Skin epidermis (tissue), 12 donors: ENCODE data around the gene PPFIBP2.

Experiments used
- H3K27ac ChIP-seq, 21 experiments: fragments of 200-600 bp; sonication (generic) in 11 of 21; one replicate each; pipeline ENCODE4 v1.5.0; 2020; ENCODE audit warnings: mild to moderate bottlenecking in 3 of 21, inconsistent platforms in 2 of 21, moderate library complexity in 2 of 21
- H3K4me3 ChIP-seq, 7 experiments: fragments of 200-600 bp; sonication (generic) in 2 of 7; one replicate each; pipeline ENCODE4 v1.5.0; 2020; ENCODE audit warnings: inconsistent platforms in 2 of 7, mild to moderate bottlenecking in 2 of 7, moderate library complexity in 1 of 7

The PPFIBP2 gene

GRCh38 chr11:7513234-7514098 lies at the start of gene PPFIBP2:
Gene PPFIBP2, plus strand, starts transcription at chr11:7513999. Its CDS starts 35,477 bp downstream, at chr11:7549476.
- peak within 1 kb of the TSS; percentile 32 to 94 (median 89) for H3K27ac ChIP-seq
- peak within 1 kb of the TSS; percentile 53 to 88 (median 69) for H3K4me3 ChIP-seq

GRCh38 chr11:7467652-7468051 lies 46.1 kb upstream of the PPFIBP2 start:
- Histone ChIP-seq H3K27ac (no peak overlapping the region), H3K4me3 (no peak overlapping the region)

- Histone ChIP-seq H3K27ac (no peak overlapping the region), H3K4me3 (no peak overlapping the region)
Observed at GRCh38 chr11:7469351-7469865, 44.4 kb upstream of the PPFIBP2 start.

- H3K4me3 ChIP-seq: no peak overlapping the region
- no peak overlapping the region for H3K27ac ChIP-seq
Observed at GRCh38 chr11:7471071-7471470, 42.7 kb upstream of the PPFIBP2 start.

GRCh38 chr11:7473717-7474116 lies 40.1 kb upstream of the PPFIBP2 start:
- no peak overlapping the region for H3K27ac ChIP-seq
- no peak overlapping the region for H3K4me3 ChIP-seq

GRCh38 chr11:7480113-7480512 lies 33.7 kb upstream of the PPFIBP2 start:
- no peak overlapping the region for H3K27ac ChIP-seq
- H3K4me3 ChIP-seq: no peak overlapping the region

GRCh38 chr11:7484131-7484530 lies 29.7 kb upstream of the PPFIBP2 start:
- Histone ChIP-seq H3K27ac (no peak overlapping the region), H3K4me3 (no peak overlapping the region)

GRCh38 chr11:7484645-7485044 lies 29.2 kb upstream of the PPFIBP2 start:
- Histone ChIP-seq H3K4me3 (no peak overlapping the region), H3K27ac (peak overlapping the region in 3 of 21 experiments; percentile 25 to 62 (median 61))

GRCh38 chr11:7485186-7486097 lies 28.4 kb upstream of the PPFIBP2 start, which contains the start of gene OLFML1:
Gene OLFML1, plus strand, starts transcription at chr11:7485506. Its CDS starts 370 bp downstream, at chr11:7485876.
- H3K27ac ChIP-seq: peak within 1 kb of the TSS in 13 of 21 experiments; percentile 5 to 65 (median 31)
- peak within 1 kb of the TSS; percentile 5 to 41 (median 28) for H3K4me3 ChIP-seq

GRCh38 chr11:7486098-7486780 lies 27.6 kb upstream of the PPFIBP2 start:
- Histone ChIP-seq H3K27ac (peak overlapping the region in 6 of 21 experiments; percentile 6 to 65 (median 27)), H3K4me3 (peak overlapping the region; percentile 5 to 41 (median 28))

- Histone ChIP-seq H3K4me3 (peak overlapping the region in 3 of 7 experiments; percentile 32 to 41 (median 32)), H3K27ac (no peak overlapping the region)
Observed at GRCh38 chr11:7486781-7487140, 27.0 kb upstream of the PPFIBP2 start.

- peak overlapping the region in 2 of 7 experiments; percentile 32 to 41 for H3K4me3 ChIP-seq
- no peak overlapping the region for H3K27ac ChIP-seq
Observed at GRCh38 chr11:7487360-7487759, 26.4 kb upstream of the PPFIBP2 start.

GRCh38 chr11:7488681-7489080 lies 25.1 kb upstream of the PPFIBP2 start:
- no peak overlapping the region for H3K4me3 ChIP-seq
- H3K27ac ChIP-seq: no peak overlapping the region

- Histone ChIP-seq H3K27ac (no peak overlapping the region), H3K4me3 (no peak overlapping the region)
Observed at GRCh38 chr11:7489376-7489775, 24.4 kb upstream of the PPFIBP2 start.

GRCh38 chr11:7490054-7490453 lies 23.7 kb upstream of the PPFIBP2 start:
- Histone ChIP-seq H3K27ac (no peak overlapping the region), H3K4me3 (no peak overlapping the region)

GRCh38 chr11:7490535-7490934 lies 23.3 kb upstream of the PPFIBP2 start:
- H3K4me3 ChIP-seq: no peak overlapping the region
- H3K27ac ChIP-seq: no peak overlapping the region

- no peak overlapping the region for H3K4me3 ChIP-seq
- H3K27ac ChIP-seq: no peak overlapping the region
Observed at GRCh38 chr11:7492253-7492652, 21.5 kb upstream of the PPFIBP2 start.

- no peak overlapping the region for H3K27ac ChIP-seq
- H3K4me3 ChIP-seq: no peak overlapping the region
Observed at GRCh38 chr11:7493670-7494069, 20.1 kb upstream of the PPFIBP2 start.

- Histone ChIP-seq H3K27ac (no peak overlapping the region), H3K4me3 (no peak overlapping the region)
Observed at GRCh38 chr11:7494086-7494745, 19.6 kb upstream of the PPFIBP2 start.
